Gastroesophageal sphincter (tissue), 4 donors: ENCODE results near the gene ATP2C1. TPM values are rescaled to one million over a fixed set of nuclear protein-coding genes. Genes with fewer than 3 reads are reported as not detected.

Experiments used
- ATAC-seq: fragments of 150-250 bp; one replicate; pipeline ENCODE4 v1.9.1; 2016; ENCODE audit warnings: mild to moderate bottlenecking, moderate library complexity
- H3K27ac ChIP-seq, 4 donors: fragments of 200-600 bp; sonication (generic) in 3 of 4; 1 replicate in 3 of 4; 2 replicates in 1 of 4; pipeline ENCODE4 v1.5.1; 2016 to 2019
- H3K27me3 ChIP-seq: fragments of 200-600 bp; sonication (generic); one replicate; pipeline ENCODE4 v1.5.1; 2019
- H3K36me3 ChIP-seq, 2 donors: fragments of 200-600 bp; sonication (generic); one replicate each; pipeline ENCODE4 v1.5.1; 2019; ENCODE audit warnings: control low read depth in 1 of 2
- H3K4me1 ChIP-seq, 3 donors: fragments of 200-600 bp; sonication (generic); 1 replicate in 2 of 3; 2 replicates in 1 of 3; pipeline ENCODE4 v1.5.1; 2016 to 2019; ENCODE audit warnings: control low read depth in 2 of 3
- H3K4me3 ChIP-seq, 2 donors: fragments of 200-600 bp; sonication (generic); one replicate each; pipeline ENCODE4 v1.5.1; 2019; ENCODE audit warnings: mild to moderate bottlenecking in 1 of 2, moderate library complexity in 1 of 2
- H3K9me3 ChIP-seq, 3 donors: fragments of 200-600 bp; sonication (generic); one replicate each; pipeline ENCODE4 v1.5.1; 2017 to 2019; ENCODE audit warnings: control low read depth in 2 of 3
- EP300 ChIP-seq: sonication (generic); formaldehyde crosslinking; IDR thresholded peaks from one replicate; pipeline ENCODE4 v1.6.1; 2017; ENCODE audit warnings: antibody characterized with exemption, mild to moderate bottlenecking
- POLR2A ChIP-seq, 2 donors: fragments of 450-650 bp; IDR thresholded peaks; one replicate each; pipeline ENCODE4 v1.6.1; 2017; ENCODE audit warnings: antibody characterized with exemption in 2 of 2, mild to moderate bottlenecking in 2 of 2, moderate library complexity in 1 of 2
- POLR2AphosphoS5 ChIP-seq: sonication (generic); formaldehyde crosslinking; IDR thresholded peaks from one replicate; pipeline ENCODE4 v1.6.1; 2017; ENCODE audit warnings: antibody characterized with exemption
- WGBS, 2 donors: methylation state at CpG; one replicate each; pipeline ENCODE4 v1.1.5; 2018; ENCODE audit warnings: low coverage in 1 of 2; 5-methylcytosine and 5-hydroxymethylcytosine counted together
- total RNA-seq, 4 donors: library from RNA; depleted of rRNA; stranded (reverse); fragments of >200 nt; gene quantifications; one replicate each; pipeline ENCODE4 v1.1.0, GENCODE V29; 2016
- TF ChIP-seq, protein P1 (sequence below), 4 experiments: fragments of 200-600 bp in 2 of 4; fragments of 450-650 bp in 2 of 4; sonication (generic) in 1 of 4; IDR thresholded peaks; one replicate each; pipeline ENCODE4 v1.5.1; 2017 to 2019; ENCODE audit warnings: antibody characterized with exemption in 4 of 4, mild to moderate bottlenecking in 2 of 4, moderate library complexity in 2 of 4

Gene ATP2C1
- total RNA-seq, 4 donors from 2014 or later, result 36.7 to 56.6 (median 44.8) TPM

DNA sequence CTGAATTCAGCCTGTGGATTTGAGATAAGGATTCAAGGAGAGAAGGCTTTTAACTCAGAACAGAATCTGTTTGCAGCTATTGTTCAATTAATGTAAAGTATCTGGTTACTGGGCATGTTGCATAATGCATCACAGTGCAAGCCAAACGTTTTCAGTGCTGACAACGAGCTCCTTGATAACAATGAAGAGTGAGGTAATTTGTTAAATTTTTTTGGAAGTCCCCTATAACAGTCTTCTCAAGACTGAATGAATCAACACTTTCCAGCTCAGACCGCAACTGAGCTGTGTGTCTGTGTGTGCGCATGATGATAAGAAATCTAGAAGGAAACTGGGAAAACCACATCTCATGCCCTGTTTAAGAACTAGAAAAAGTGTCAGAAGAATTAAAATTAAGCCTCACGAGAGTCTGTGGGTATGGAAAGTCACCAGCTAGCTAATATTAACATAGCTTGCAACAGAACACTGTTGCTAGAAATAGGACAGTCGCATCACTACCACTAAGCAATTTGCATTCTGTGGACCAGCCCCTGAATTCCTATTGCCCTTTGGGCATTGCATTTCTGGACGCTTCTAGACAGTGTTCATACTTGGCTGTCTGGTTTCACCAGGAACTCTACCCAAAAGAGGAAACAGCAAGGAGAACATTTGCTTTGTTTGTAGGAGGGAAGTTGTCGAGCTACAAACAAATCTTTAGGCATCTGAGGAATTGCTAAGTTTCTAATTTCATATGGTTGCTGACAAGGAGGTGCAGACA lies 43.7 kb upstream of the ATP2C1 start:
- Histone ChIP-seq H3K4me3 (no peak overlapping the region), H3K27me3 (no peaks in the 10 kb centered on the region), H3K36me3 (no peaks in the 10 kb centered on the region), H3K9me3 (no peaks in the 10 kb centered on the region), H3K4me1 (peaks cover 0 to 36% (median 2%) of the 10 kb centered on the region in 3 donors), H3K27ac (peak overlapping the region in 2 of 4 donors; percentile 3 to 52)
- 4 to 29% methylated on average over 7 to 8 of the region's 8 CpGs for WGBS, 2 donors
- ATAC-seq, result peak; percentile 62
- no peak for TF ChIP-seq EP300
- no peak for TF ChIP-seq POLR2A (IDR thresholded peaks at IDR 0.05)
- TF ChIP-seq, protein P1, sequence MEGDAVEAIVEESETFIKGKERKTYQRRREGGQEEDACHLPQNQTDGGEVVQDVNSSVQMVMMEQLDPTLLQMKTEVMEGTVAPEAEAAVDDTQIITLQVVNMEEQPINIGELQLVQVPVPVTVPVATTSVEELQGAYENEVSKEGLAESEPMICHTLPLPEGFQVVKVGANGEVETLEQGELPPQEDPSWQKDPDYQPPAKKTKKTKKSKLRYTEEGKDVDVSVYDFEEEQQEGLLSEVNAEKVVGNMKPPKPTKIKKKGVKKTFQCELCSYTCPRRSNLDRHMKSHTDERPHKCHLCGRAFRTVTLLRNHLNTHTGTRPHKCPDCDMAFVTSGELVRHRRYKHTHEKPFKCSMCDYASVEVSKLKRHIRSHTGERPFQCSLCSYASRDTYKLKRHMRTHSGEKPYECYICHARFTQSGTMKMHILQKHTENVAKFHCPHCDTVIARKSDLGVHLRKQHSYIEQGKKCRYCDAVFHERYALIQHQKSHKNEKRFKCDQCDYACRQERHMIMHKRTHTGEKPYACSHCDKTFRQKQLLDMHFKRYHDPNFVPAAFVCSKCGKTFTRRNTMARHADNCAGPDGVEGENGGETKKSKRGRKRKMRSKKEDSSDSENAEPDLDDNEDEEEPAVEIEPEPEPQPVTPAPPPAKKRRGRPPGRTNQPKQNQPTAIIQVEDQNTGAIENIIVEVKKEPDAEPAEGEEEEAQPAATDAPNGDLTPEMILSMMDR (IDR thresholded peaks at IDR 0.05), result no peak
- TF ChIP-seq POLR2AphosphoS5, result no peak

DNA sequence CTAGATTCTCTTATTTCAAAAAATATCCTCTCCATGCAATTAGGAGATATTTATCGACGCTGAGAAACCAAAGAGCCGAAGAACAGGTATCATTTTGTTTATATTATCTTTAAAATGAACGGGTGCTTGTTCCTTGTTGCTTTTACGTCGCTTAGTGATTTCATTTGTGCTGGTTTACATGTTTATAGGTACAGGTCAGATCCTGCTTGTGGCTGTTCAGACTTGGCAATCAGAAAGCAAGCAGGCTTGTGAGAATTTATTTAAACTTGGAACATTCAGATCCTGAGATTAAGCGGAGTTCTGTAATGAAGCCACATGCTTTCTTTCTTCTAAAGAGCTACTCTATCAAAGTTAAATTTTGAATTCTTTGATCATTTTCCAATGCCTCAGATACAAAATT lies 43.0 kb upstream of the ATP2C1 start:
- H3K27me3 ChIP-seq, result no peaks in the 10 kb centered on the region
- H3K4me3 ChIP-seq, result no peak overlapping the region
- peak overlapping the region in 2 of 4 donors; percentile 3 to 52 for H3K27ac ChIP-seq
- H3K36me3 ChIP-seq, result no peaks in the 10 kb centered on the region
- no peak for ATAC-seq
- 41 to 57% methylated on average over 7 of the region's 7 CpGs for WGBS, 2 donors
- H3K4me1 ChIP-seq, result peaks cover 0 to 36% (median 2%) of the 10 kb centered on the region in 3 donors
- no peaks in the 10 kb centered on the region for H3K9me3 ChIP-seq
- TF ChIP-seq POLR2AphosphoS5 (peak; percentile 11), POLR2A (IDR thresholded peaks at IDR 0.05) (no peak)

DNA sequence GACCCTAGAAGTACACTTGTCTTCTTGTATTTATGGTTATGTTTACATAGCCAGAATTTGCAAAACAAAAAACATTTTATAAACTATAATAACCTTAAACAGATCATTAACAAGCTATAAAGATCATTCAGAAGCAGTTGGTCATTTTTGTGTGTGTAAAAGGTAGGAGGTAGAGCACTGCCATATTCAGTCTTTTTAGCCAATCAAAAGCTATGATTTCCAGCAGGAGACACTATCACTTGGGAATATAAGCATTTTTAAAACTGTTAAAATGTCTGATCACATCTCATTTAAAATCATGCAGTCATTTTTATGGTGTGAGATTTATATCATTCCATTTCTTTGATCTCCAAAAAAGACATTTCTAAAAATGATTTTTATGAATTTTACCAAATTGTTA lies 42.6 kb upstream of the ATP2C1 start:
- H3K27ac ChIP-seq, result peak overlapping the region in 1 of 4 donors; percentile 52

DNA sequence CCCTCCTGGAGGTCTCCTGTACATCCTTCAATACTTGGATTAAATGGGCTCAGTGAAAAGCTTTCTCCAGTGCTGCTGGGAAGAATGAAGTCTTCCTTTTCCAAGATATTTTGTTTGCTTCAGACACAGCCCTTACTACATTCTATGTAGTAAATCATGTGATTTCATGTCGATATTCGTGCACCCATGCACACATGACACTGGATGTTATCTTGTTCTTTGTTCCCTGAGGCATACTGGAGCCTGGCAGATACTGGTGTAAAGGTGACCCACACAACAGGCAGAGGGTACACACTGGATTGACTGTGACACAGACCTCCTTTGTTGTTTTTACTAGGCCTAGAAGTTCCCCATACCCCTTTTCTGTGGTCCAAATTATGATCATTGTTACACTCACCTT lies 40.3 kb upstream of the ATP2C1 start:
- Histone ChIP-seq H3K9me3 (no peaks in the 10 kb centered on the region), H3K4me3 (no peak overlapping the region), H3K27ac (no peak overlapping the region), H3K27me3 (no peaks in the 10 kb centered on the region), H3K4me1 (peaks cover 0 to 36% (median 2%) of the 10 kb centered on the region in 3 donors), H3K36me3 (no peaks in the 10 kb centered on the region)
- 69 to 87% methylated on average over 2 of the region's 2 CpGs for WGBS, 2 donors
- TF ChIP-seq POLR2A (IDR thresholded peaks at IDR 0.05) (no peak), POLR2AphosphoS5 (no peak), EP300 (no peak)
- TF ChIP-seq, protein P1 (IDR thresholded peaks at IDR 0.05), result no peak
- no peak for ATAC-seq

More for the DNA sequence above, 42.6 kb upstream of the ATP2C1 start:
- Histone ChIP-seq H3K4me1 (peaks cover 0 to 36% (median 2%) of the 10 kb centered on the region in 3 donors), H3K27me3 (no peaks in the 10 kb centered on the region), H3K9me3 (no peaks in the 10 kb centered on the region), H3K36me3 (no peaks in the 10 kb centered on the region), H3K4me3 (no peak overlapping the region)
- ATAC-seq, result no peak
- TF ChIP-seq EP300, result no peak
- TF ChIP-seq POLR2A (IDR thresholded peaks at IDR 0.05), result no peak
- no peak for TF ChIP-seq POLR2AphosphoS5
- TF ChIP-seq, protein P1 (IDR thresholded peaks at IDR 0.05), result no peak

DNA sequence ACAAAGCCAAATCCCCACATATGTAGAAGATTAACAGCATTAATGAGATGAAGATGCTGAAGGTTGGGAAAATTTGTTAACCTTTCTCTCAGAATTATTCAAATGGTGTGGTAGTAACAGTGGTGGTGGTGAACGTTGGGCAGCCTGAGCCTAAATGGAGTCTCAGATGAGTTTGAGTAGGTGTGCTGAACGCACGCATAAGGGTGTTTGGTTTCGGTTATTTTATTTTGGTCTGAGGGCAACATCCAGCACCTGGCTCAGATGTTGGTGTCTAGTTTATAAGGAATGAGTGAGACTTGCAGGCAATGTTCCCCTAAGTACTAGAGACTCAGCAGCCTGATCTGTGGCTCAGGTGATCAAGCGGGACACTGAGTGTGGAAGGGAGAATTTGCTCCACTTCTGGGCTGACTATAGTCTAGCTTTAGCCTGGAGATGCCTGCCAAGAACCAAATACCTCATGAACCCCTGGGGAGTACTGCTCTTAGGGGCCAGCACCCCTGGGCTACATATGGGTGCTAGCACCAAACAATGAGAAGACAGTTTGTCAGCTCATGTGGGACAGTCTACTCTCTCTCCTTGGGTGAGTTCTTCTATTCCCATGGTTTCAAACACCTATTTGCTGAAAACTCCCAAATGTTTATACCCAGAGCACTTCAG lies 39.5 kb upstream of the ATP2C1 start:
- no peak for ATAC-seq

More for the DNA sequence above, 39.5 kb upstream of the ATP2C1 start:
- H3K4me1 ChIP-seq, result peaks cover 0 to 29% (median 2%) of the 10 kb centered on the region in 3 donors
- H3K27ac ChIP-seq, result no peak overlapping the region
- WGBS, 2 donors, result 88% methylated on average over 4 to 5 of the region's 5 CpGs
- TF ChIP-seq POLR2A (IDR thresholded peaks at IDR 0.05) (no peak), EP300 (no peak), POLR2AphosphoS5 (no peak)
- TF ChIP-seq, protein P1 (IDR thresholded peaks at IDR 0.05), result no peak
- H3K27me3 ChIP-seq, result no peaks in the 10 kb centered on the region
- no peaks in the 10 kb centered on the region for H3K36me3 ChIP-seq
- H3K9me3 ChIP-seq, result no peaks in the 10 kb centered on the region
- no peak overlapping the region for H3K4me3 ChIP-seq
